OCI-LY1 (cell line): ENCODE data around the gene OSMR.

Experiments
- CTCF ChIP-seq: fragments of 200-600 bp; sonication (generic), shearing (Covaris generic); IDR thresholded peaks from 2 replicates; pipeline ENCODE4 v1.5.1; 2017; ENCODE audit warnings: mild to moderate bottlenecking, antibody characterized with exemption, low read length, moderate library complexity, mixed read lengths
- EZH2 ChIP-seq: fragments of 200-600 bp; sonication (generic), shearing (Covaris generic); IDR thresholded peaks from 2 replicates; pipeline ENCODE4 v1.8.0; 2017; ENCODE audit warnings: borderline replicate concordance, mixed run types, mild to moderate bottlenecking, antibody characterized with exemption, low read length, moderate library complexity, mixed read lengths

- TF ChIP-seq CTCF: no peak
- TF ChIP-seq EZH2: no peak
These were observed 60.7 kb downstream of the OSMR start for GRCh38 chr5:38906503-38906902.
